GM12801 (cell line): Measurements from ENCODE around the gene RBM5.

ENCODE experiments used
- TF ChIP-seq, protein P1 (sequence below): IDR thresholded peaks from one replicate; pipeline ENCODE4 v1.5.1; 2011; ENCODE audit warnings: control low read depth; ENCODE audit not compliant: insufficient read length; ENCODE audit errors: extremely low read depth

Gene RBM5

DNA sequence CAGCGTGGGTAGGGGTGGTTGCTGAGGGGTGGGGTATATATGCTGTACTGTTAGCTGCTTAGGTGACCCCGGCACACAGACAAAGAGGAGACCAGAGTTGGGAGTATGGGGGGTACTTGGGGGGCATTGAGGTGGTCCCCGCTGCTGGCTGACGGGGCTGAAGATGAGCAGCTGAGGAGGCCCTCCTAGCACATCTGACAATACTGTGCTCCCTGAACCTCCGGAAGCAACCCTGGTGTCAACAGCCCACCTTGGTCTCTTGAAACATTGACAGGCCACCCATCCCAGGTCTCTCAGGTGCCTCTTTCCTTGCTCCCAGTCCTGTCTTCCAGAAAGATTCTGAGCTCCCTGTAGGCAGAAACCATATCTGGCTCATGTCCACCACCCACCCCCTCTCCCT is 47.2 kb downstream of the RBM5 start:
- TF ChIP-seq, protein P1, sequence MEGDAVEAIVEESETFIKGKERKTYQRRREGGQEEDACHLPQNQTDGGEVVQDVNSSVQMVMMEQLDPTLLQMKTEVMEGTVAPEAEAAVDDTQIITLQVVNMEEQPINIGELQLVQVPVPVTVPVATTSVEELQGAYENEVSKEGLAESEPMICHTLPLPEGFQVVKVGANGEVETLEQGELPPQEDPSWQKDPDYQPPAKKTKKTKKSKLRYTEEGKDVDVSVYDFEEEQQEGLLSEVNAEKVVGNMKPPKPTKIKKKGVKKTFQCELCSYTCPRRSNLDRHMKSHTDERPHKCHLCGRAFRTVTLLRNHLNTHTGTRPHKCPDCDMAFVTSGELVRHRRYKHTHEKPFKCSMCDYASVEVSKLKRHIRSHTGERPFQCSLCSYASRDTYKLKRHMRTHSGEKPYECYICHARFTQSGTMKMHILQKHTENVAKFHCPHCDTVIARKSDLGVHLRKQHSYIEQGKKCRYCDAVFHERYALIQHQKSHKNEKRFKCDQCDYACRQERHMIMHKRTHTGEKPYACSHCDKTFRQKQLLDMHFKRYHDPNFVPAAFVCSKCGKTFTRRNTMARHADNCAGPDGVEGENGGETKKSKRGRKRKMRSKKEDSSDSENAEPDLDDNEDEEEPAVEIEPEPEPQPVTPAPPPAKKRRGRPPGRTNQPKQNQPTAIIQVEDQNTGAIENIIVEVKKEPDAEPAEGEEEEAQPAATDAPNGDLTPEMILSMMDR: no peak

DNA sequence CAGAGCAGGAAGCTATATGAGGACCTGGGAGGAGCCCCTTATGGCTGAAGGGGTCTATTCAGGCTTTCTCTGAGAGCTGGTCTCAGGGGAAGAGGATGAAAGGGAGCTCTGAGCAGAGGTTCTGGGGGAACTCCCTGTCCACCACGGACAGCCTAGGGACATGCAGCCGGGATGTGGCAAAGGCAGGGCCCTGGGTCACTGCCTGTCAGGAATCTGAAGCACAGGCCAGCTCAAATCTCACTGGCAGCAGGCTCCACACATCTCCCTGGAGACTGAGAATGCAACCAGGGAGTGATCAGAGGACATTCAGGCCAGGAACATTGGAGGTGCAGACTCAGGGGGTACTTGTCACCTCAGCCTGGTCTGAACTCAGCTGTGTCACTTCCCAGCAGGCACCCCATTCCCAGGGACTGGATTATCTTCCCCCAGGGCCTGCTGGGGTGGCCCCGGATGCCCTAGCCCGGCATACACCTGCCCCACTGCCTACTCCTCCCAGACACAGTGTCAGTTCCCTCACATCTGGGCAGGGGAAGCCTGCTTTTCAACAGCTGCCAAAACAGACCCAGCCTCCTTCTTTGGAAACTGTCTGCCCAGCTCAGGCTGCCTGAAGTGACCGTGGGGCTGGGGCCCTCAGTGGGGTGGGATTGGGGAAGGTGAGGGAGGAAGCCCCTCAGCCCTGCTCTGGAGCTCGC is 48.1 kb downstream of the RBM5 start:
- TF ChIP-seq, protein P1: no peak

DNA sequence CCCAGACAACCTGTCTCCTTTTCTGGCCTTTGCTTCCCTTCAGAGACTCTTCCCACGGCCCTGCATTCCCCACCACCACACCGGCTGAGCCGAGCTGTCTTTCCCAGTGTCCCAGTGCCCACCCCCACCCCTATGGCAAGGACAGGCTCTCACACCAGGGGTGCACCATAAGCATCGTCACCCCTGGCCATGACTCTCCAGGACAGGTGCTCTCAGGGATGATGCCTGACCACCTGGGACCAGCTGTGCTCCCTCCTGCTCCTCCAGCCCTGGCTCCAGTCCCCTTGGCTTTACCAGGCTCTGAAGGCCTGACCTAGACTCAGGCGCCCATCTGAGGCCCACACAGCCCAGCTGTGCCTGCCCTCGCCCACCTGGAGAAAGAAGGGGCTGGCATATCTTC is 48.8 kb downstream of the RBM5 start:
- TF ChIP-seq, protein P1: no peak

DNA sequence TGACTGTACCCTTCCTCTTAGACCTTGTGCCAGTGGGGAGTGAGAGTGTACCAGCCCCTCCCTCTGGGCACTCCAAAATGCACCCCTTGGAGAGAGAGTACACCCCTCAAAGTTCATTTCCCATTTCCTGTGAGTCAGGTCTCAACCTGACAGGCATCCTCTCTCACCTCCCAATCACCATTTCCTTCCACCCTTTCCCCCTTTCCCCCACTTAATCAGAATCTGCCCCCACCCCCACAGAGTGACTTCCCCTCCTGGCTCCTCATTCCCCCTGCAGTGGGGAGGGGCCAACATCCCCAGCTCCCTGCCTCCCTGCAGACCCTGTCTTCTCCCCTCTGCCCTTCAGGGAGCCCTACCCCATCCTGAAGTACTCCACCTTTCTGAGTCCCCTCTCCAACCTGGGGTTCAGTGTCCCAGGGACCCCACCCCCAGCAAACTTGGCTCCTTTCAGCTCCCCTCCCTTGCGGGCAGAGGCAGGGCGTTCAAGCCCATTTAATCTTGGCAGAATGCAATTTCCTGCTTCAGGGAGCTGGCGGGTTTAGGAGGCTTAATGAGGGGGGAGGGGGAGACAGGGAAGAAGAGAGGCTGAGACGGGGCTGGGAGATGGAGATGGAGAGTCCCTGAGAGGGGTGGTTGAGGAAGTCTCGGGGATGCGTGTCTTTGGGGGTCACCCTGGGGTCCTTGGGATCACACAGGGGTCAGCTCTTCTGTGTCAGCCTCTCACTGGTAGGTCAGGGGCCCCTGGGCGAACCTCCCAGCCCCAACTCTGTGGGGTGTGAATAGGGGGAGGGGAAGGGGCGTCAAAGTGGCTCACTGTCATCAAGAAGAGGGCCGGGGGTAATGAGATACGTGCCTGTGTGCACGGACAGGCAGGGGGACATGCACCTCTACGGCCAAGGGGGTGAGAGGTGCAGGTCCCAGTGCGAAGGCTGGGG is 49.8 kb downstream of the RBM5 start:
- TF ChIP-seq, protein P1: no peak

DNA sequence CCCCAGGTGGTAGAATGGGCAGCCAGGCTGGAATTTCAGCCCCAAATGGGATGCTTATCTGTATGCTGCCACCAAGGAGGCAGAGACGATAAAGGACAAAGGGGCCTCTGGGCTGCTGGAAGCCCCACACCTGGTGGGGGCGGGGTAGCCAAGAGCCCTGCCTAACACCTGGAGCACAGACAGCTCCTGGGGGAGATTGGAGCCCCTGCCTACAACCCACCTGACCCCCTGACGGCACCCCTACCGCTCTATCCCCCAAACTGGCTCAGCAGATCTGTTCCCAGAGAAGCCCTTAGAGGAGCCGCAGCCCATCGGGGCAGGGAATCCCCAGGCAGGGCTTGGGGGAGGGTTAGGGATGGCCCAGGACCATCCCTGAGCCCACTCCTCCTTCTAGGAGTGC is 50.6 kb downstream of the RBM5 start:
- TF ChIP-seq, protein P1: no peak

DNA sequence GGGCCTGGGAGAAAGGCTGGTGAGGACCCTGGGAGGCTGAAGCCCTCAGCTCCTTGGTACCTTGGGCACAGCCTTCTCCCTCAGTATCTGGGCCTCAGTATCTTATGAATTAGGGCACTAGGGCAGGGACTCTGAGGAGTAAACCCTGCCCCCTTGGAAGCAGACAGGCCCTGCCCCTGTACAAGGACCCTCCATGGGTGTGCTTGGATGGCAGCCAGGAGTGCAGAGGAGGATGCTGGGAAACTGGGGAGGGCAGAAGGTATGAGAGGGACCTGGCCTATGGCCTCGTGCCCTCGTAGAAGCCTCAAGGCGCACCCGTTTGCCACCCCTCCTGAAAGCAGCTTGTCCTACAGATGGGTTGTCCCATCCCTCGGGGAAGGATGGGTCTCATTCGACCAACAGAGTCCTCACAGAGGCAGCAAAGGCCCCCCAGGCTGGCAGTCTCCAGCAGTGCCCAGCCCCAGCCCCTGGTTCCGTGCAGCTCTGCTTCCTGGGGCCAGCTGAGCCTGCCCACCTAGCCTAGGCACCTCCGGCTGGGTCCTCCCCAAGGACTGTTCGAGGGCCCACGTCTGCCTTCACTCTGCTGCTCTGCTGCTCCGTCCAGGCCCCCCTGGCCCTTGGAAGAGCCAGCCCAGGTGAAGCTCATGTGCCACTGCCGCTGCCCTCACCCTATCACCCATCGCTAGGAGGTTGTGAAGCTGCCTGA is 51.2 kb downstream of the RBM5 start:
- TF ChIP-seq, protein P1: no peak

DNA sequence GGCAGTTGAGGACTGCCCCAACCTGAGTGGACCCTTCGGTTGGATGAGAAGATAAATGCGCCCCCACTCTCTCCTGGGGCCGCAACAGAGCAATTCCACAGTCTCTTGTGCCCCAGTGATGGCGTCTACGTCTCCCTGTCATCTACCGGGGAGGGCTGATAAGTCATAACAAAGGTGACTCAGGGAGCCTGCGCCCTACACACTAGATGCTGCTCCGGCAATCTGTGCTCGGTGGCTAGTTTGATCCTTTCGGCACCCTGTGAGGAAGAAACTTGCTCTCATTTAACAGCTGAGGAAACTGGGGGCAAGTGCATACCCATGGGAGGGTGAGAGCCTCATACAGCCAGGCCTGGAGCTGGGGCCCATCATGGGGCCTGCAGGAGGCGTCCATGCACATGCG is 52.3 kb downstream of the RBM5 start:
- TF ChIP-seq, protein P1: no peak
